ENCODE measurements around the gene ANTXR1. TPM values are rescaled to one million over a fixed set of nuclear protein-coding genes. Genes with fewer than 3 reads are reported as not detected.

Gene ANTXR1
- total RNA-seq, 1 experiment from 2014 or later: 33.1 TPM

- Mint-ChIP-seq H3K27me3 (ENCODE audit: insufficient read depth, unreplicated experiment) (no peaks in the 10 kb centered on the region), H3K4me1 (ENCODE audit: insufficient read depth, unreplicated experiment) (no peaks in the 10 kb centered on the region)
- CTCF ChIA-PET: no interaction called here
These were observed 208.5 kb downstream of the ANTXR1 start for GRCh38 chr2:69221512-69221911.

GRCh38 chr2:69221960-69222751 lies 209.2 kb downstream of the ANTXR1 start:
- H3K9me3 Mint-ChIP-seq (ENCODE audit: unreplicated experiment): no peaks in the 10 kb centered on the region
- ChIA-PET CTCF (no interaction called here), POLR2A (no interaction called here)
- TF ChIP-seq CTCF (IDR thresholded peaks at IDR 0.05; ENCODE audit: unreplicated experiment): no peak
- no TSS peak for BruUV-seq (replicated peaks)
- H3K27me3 Mint-ChIP-seq (ENCODE audit: insufficient read depth, unreplicated experiment): no peaks in the 10 kb centered on the region
- intact Hi-C loops (cut with micrococcal nuclease): no loop called here
- H3K4me3 Mint-ChIP-seq (ENCODE audit: unreplicated experiment): no peak overlapping the region
- H3K4me1 Mint-ChIP-seq (ENCODE audit: insufficient read depth, unreplicated experiment): no peaks in the 10 kb centered on the region
- DNase-seq (ENCODE audit: unreplicated experiment): no peak
- H3K36me3 Mint-ChIP-seq (ENCODE audit: insufficient read depth, unreplicated experiment): no peaks in the 10 kb centered on the region
- no peak overlapping the region for H3K27ac Mint-ChIP-seq (ENCODE audit: low read depth, unreplicated experiment)

More at GRCh38 chr2:69221512-69221911, 208.5 kb downstream of the ANTXR1 start:
- no peak overlapping the region for H3K27ac Mint-ChIP-seq (ENCODE audit: low read depth, unreplicated experiment)
- no peak for TF ChIP-seq CTCF (IDR thresholded peaks at IDR 0.05; ENCODE audit: unreplicated experiment)
- no peak overlapping the region for H3K4me3 Mint-ChIP-seq (ENCODE audit: unreplicated experiment)
- POLR2A ChIA-PET: no interaction called here
- H3K9me3 Mint-ChIP-seq (ENCODE audit: unreplicated experiment): no peaks in the 10 kb centered on the region
- DNase-seq (ENCODE audit: unreplicated experiment): no peak
- BruUV-seq (replicated peaks): no TSS peak
- intact Hi-C loops (cut with micrococcal nuclease): no loop called here
- no peaks in the 10 kb centered on the region for H3K36me3 Mint-ChIP-seq (ENCODE audit: insufficient read depth, unreplicated experiment)

GRCh38 chr2:69222953-69223658 lies 210.1 kb downstream of the ANTXR1 start:
- H3K4me1 Mint-ChIP-seq (ENCODE audit: insufficient read depth, unreplicated experiment): no peaks in the 10 kb centered on the region
- H3K4me3 Mint-ChIP-seq (ENCODE audit: unreplicated experiment): no peak overlapping the region
- no peak for DNase-seq (ENCODE audit: unreplicated experiment)
- POLR2A ChIA-PET: no interaction called here
- no peaks in the 10 kb centered on the region for H3K9me3 Mint-ChIP-seq (ENCODE audit: unreplicated experiment)
- CTCF ChIA-PET: no interaction called here
- H3K27me3 Mint-ChIP-seq (ENCODE audit: insufficient read depth, unreplicated experiment): no peaks in the 10 kb centered on the region
- no peak for TF ChIP-seq CTCF (IDR thresholded peaks at IDR 0.05; ENCODE audit: unreplicated experiment)
- H3K36me3 Mint-ChIP-seq (ENCODE audit: insufficient read depth, unreplicated experiment): no peaks in the 10 kb centered on the region
- H3K27ac Mint-ChIP-seq (ENCODE audit: low read depth, unreplicated experiment): no peak overlapping the region
- BruUV-seq (replicated peaks): no TSS peak
- intact Hi-C loops (cut with micrococcal nuclease): no loop called here

- Mint-ChIP-seq H3K4me3 (ENCODE audit: unreplicated experiment) (no peak overlapping the region), H3K36me3 (ENCODE audit: insufficient read depth, unreplicated experiment) (no peaks in the 10 kb centered on the region), H3K9me3 (ENCODE audit: unreplicated experiment) (no peaks in the 10 kb centered on the region), H3K4me1 (ENCODE audit: insufficient read depth, unreplicated experiment) (no peaks in the 10 kb centered on the region), H3K27ac (ENCODE audit: low read depth, unreplicated experiment) (no peak overlapping the region), H3K27me3 (ENCODE audit: insufficient read depth, unreplicated experiment) (no peaks in the 10 kb centered on the region)
- no peak for TF ChIP-seq CTCF (IDR thresholded peaks at IDR 0.05; ENCODE audit: unreplicated experiment)
- no peak for DNase-seq (ENCODE audit: unreplicated experiment)
- intact Hi-C loops (cut with micrococcal nuclease): no loop called here
- BruUV-seq (replicated peaks): no TSS peak
- POLR2A ChIA-PET: no interaction called here
- CTCF ChIA-PET: no interaction called here
These were observed 211.0 kb downstream of the ANTXR1 start for GRCh38 chr2:69223759-69224511.
